Thyroid gland (tissue), 4 donors: ENCODE data around the gene ZNF524. TPM values are rescaled to one million over a fixed set of nuclear protein-coding genes. Genes with fewer than 3 reads are reported as not detected.

Experiments
- DNase-seq, 2 donors: peaks; one replicate each; pipeline ENCODE4 v3.0.0-alpha.2; 2019
- H3K27ac ChIP-seq, 3 donors: fragments of 200-600 bp; sonication (generic); 1 replicate in 2 of 3; 2 replicates in 1 of 3; pipeline ENCODE4 v1.5.1; 2016 to 2019; ENCODE audit warnings: mild to moderate bottlenecking in 1 of 3, moderate library complexity in 1 of 3
- H3K27me3 ChIP-seq: fragments of 200-600 bp; sonication (generic); one replicate; pipeline ENCODE4 v1.5.1; 2019
- H3K36me3 ChIP-seq, 2 donors: fragments of 200-600 bp; sonication (generic); one replicate each; pipeline ENCODE4 v1.5.1; 2016 to 2019
- H3K4me1 ChIP-seq, 2 donors: fragments of 200-600 bp; sonication (generic); one replicate each; pipeline ENCODE4 v1.5.1; 2017 to 2019
- H3K4me3 ChIP-seq, 3 donors: fragments of 200-600 bp; sonication (generic); replicated peaks in 1 of 3; 1 replicate in 2 of 3; 2 replicates in 1 of 3; pipeline ENCODE4 v1.5.1; 2016; ENCODE audit warnings: mild to moderate bottlenecking in 1 of 3
- H3K9me3 ChIP-seq: fragments of 200-600 bp; sonication (generic); one replicate; pipeline ENCODE4 v1.5.1; 2017
- POLR2A ChIP-seq, 2 donors: fragments of 450-650 bp; IDR thresholded peaks; one replicate each; pipeline ENCODE4 v1.6.1; 2017; ENCODE audit warnings: antibody characterized with exemption in 2 of 2, mild to moderate bottlenecking in 2 of 2, moderate library complexity in 1 of 2
- WGBS, 2 donors: methylation state at CpG; one replicate each; pipeline ENCODE4 v1.1.5; 2017; 5-methylcytosine and 5-hydroxymethylcytosine counted together
- intact Hi-C: fragments of 100-400 bp; cut with DNase I; formaldehyde crosslinking; loops from one replicate; pipeline ENCODE4 v1.15.1; 2023
- total RNA-seq, 4 donors: library from RNA; depleted of rRNA; stranded (reverse); fragments of >200 nt; gene quantifications; one replicate each; pipeline ENCODE4 v1.2.3, GENCODE V29; 2016
- TF ChIP-seq, protein P1 (sequence below), 6 experiments: fragments of 200-600 bp in 3 of 6; fragments of 450-650 bp in 3 of 6; sonication (generic) in 3 of 6; IDR thresholded peaks; one replicate each; pipeline ENCODE4 v1.5.1; 2016 to 2019; ENCODE audit warnings: antibody characterized with exemption in 6 of 6, mild to moderate bottlenecking in 2 of 6, inconsistent platforms in 1 of 6, moderate library complexity in 1 of 6

The ZNF524 gene
- total RNA-seq, 4 donors from 2014 or later, result 13.0 to 34.2 (median 28.9) TPM

DNA sequence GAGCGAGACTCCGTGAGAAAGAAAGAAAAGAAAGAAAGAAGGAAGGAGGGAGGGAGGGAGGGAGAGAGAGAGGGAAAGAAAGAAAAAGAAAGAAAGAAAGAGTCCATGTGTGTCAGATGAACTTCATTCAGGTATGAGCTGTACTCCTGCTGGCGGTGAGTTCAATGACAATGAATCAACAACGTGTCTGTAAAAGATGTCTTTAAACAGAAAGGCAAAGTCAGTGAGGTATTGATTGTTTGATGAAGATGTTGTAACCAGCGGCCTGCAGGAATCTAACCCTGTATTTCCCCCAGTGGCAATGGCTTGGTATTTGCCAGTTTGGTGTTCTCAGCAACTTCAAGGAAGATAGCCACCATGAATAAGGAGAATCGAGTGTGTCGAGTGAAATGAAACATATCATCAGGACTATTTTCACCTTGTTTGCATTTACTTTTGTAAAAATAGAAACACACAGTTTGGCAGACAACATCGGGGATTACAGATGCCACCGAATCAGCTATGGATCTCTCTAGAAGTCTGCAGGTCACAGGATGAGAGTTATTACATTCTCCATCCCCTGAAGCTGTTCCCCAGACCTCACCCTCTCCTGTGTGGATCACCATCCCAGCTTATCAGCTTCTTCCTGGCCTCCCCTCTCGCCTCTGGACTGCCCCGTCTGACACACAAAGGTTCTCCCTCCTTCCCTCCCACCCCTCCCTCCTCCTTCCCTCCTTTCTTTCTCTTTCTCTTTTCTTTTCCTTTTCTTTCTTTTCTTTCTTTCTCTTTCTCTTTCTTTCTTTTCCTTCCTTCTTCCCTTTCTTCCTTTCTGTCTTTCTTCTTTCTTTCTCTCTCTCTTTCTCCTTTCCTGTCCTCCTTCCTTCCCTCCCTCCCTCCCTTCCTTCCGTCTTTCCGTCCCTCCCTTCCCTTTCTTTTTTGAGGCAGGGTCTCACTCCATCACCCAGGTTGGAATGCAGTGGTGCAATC, 46.6 kb upstream of the ZNF524 start:
- Histone ChIP-seq H3K27ac (no peak overlapping the region), H3K4me1 (peaks cover 20 to 27% of the 10 kb centered on the region in 2 donors), H3K27me3 (no peaks in the 10 kb centered on the region), H3K4me3 (no peak overlapping the region), H3K36me3 (no peaks in the 10 kb centered on the region), H3K9me3 (no peaks in the 10 kb centered on the region)
- WGBS, 2 donors, result 68% methylated on average over 13 of the region's 13 CpGs
- DNase-seq, result no peak
- intact Hi-C loops, result no loop called here
- no peak for TF ChIP-seq POLR2A (IDR thresholded peaks at IDR 0.05)
- TF ChIP-seq, protein P1, sequence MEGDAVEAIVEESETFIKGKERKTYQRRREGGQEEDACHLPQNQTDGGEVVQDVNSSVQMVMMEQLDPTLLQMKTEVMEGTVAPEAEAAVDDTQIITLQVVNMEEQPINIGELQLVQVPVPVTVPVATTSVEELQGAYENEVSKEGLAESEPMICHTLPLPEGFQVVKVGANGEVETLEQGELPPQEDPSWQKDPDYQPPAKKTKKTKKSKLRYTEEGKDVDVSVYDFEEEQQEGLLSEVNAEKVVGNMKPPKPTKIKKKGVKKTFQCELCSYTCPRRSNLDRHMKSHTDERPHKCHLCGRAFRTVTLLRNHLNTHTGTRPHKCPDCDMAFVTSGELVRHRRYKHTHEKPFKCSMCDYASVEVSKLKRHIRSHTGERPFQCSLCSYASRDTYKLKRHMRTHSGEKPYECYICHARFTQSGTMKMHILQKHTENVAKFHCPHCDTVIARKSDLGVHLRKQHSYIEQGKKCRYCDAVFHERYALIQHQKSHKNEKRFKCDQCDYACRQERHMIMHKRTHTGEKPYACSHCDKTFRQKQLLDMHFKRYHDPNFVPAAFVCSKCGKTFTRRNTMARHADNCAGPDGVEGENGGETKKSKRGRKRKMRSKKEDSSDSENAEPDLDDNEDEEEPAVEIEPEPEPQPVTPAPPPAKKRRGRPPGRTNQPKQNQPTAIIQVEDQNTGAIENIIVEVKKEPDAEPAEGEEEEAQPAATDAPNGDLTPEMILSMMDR (IDR thresholded peaks at IDR 0.05), result no peak

DNA sequence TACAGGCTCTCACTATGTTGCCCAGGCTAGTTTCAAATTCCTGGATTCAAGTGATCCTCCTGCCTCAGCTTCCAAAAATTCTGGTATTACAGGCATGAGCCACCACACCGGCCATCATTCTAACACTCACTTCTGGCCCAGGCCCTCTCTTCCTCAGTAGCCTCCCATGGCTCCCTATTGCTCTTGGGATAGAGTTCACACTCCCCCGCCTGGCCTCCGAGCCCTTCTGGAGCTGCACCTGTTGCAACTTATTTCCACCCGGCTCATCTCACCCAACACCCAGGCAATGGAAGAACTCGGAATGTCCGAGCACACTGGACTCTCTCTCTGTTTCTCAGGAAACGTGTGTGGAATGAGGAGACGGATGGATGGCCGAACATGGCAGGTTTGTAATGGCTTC, 45.8 kb upstream of the ZNF524 start:
- no peaks in the 10 kb centered on the region for H3K27me3 ChIP-seq

DNA sequence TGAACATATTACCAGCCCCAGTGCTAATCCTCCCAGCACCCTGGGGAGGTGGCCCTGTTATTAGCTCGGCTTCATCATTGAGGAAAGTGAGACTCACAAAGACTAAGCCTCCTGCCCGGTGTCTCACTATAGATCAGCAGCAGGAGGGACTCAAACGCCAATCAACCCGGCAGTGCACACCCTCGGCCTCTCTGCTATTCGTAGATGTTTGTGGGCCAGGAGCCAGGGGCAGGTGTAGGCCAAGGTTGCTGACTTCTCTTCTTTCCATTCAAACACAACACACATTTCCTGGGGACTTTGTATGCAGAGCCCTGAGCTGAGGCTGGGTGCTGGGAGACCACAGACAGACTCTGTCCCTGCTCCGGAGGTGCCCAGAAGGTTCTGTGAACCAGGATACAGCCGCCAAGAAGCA, 45.3 kb upstream of the ZNF524 start:
- H3K36me3 ChIP-seq, result no peaks in the 10 kb centered on the region
- no peaks in the 10 kb centered on the region for H3K9me3 ChIP-seq
- no peaks in the 10 kb centered on the region for H3K27me3 ChIP-seq
- no peak for DNase-seq
- intact Hi-C loops, result no loop called here
- no peak overlapping the region for H3K4me3 ChIP-seq
- no peak overlapping the region for H3K27ac ChIP-seq
- H3K4me1 ChIP-seq, result peaks cover 18 to 19% of the 10 kb centered on the region in 2 donors
- TF ChIP-seq, protein P1 (IDR thresholded peaks at IDR 0.05), result no peak
- TF ChIP-seq POLR2A (IDR thresholded peaks at IDR 0.05), result no peak
- WGBS, 2 donors, result 77 to 78% methylated on average over 3 to 8 of the region's 8 CpGs

More for the DNA sequence above, 45.8 kb upstream of the ZNF524 start:
- Histone ChIP-seq H3K4me3 (no peak overlapping the region), H3K27ac (no peak overlapping the region), H3K4me1 (peaks cover 22% of the 10 kb centered on the region in 2 donors), H3K36me3 (no peaks in the 10 kb centered on the region), H3K9me3 (no peaks in the 10 kb centered on the region)
- 94 to 99% methylated on average over 9 of the region's 9 CpGs for WGBS, 2 donors
- no peak for DNase-seq
- TF ChIP-seq POLR2A (IDR thresholded peaks at IDR 0.05), result no peak
- TF ChIP-seq, protein P1 (IDR thresholded peaks at IDR 0.05), result no peak
- intact Hi-C loops, result no loop called here

DNA sequence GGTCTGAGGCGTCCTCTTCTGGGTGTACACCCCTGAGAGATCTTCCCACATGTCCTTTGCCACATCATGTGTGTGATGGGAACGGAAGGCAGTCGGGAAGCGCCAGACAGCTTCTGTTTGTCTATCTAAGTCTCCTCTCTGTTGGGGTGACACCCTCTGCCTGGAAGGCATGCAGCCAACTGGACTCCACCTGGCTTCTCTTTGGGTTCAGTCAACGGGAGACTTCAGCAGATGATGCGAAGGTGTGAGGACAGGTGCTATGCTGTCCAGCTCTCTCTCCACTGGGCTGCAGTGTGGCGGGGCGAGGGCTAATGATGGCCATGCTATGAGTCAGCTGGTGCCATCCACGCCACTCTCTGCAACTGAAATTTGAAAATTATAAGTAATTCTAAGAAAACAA, 40.4 kb upstream of the ZNF524 start:
- intact Hi-C loops, result no loop called here
- Histone ChIP-seq H3K27me3 (no peaks in the 10 kb centered on the region), H3K4me3 (no peak overlapping the region), H3K27ac (no peak overlapping the region), H3K36me3 (no peaks in the 10 kb centered on the region), H3K9me3 (no peaks in the 10 kb centered on the region), H3K4me1 (peaks cover 4 to 7% of the 10 kb centered on the region in 2 donors)
- no peak for DNase-seq
- TF ChIP-seq, protein P1 (IDR thresholded peaks at IDR 0.05), result no peak
- TF ChIP-seq POLR2A (IDR thresholded peaks at IDR 0.05), result no peak
- WGBS, 2 donors, result 84% methylated on average over 9 of the region's 9 CpGs

DNA sequence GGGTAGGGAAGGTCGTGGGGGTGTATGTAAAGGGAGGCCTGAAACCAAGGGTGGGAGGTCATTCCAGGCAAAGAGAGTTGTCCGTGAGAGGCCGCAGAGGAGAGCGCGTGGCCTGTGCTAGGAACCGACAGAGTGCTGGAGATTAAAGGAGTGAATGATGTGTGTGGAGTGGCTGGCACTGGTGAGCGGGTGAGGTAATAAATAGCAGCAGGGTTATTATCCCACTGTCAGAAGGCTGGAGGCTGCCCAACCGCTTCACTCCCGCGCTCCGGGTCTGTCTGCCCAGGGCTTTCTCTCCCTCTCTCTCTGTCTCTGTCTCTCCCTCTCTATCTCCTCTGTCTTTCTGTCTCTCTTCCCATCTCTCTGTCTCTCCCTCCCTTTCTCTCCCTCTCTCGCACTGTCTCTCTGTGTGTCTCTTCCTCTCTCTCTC, 36.8 kb upstream of the ZNF524 start:
- Histone ChIP-seq H3K9me3 (no peaks in the 10 kb centered on the region), H3K4me1 (peaks cover 2 to 4% of the 10 kb centered on the region in 2 donors), H3K36me3 (no peaks in the 10 kb centered on the region), H3K27me3 (no peaks in the 10 kb centered on the region), H3K27ac (no peak overlapping the region), H3K4me3 (no peak overlapping the region)
- intact Hi-C loops, result no loop called here
- DNase-seq, result no peak
- WGBS, 2 donors, result 66 to 68% methylated on average over 12 of the region's 12 CpGs
- TF ChIP-seq, protein P1 (IDR thresholded peaks at IDR 0.05), result no peak
- no peak for TF ChIP-seq POLR2A (IDR thresholded peaks at IDR 0.05)
